Measurements from ENCODE around the gene GALNT14. TPM values are rescaled to one million over a fixed set of nuclear protein-coding genes. Genes with fewer than 3 reads are reported as not detected.

The GALNT14 gene
- total and polyA plus RNA-seq, 9 of the 15 experiments (the other 6 are each of a cell fraction or from before 2014, with no cell fraction given), result 0.11 TPM; not detected in 8

DNA sequence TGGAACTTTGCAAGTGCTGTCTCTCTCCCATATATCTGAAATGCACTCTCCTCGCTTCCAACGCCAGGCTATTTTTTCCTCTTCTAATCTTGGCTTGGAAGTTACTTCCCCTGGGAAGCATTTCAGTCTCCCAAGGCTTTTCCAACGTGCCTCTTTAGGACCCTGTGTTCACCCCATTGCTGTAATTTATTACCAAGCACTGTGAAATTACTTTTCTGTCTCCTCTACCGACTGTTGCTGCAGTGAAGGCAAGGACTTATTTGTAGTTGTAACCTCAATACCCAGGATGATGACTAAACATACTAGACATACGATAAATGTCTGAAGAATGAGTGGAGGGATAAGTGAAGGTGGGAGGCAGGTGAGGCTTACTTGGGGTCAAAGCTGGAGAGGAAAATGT, 163.7 kb downstream of the GALNT14 start:
- 0% methylated on average over 5 of the region's 5 CpGs for WGBS (ENCODE audit: insufficient coverage, low coverage, missing lambda C conversion rate)
- DNase-seq (ENCODE audit: extremely low read depth in 1 of 4, low spot score in 3 of 4) (no peak), FAIRE-seq (no peak), ATAC-seq (no peak)
- H3K27me3 ChIP-seq (ENCODE audit: control insufficient read depth in 2 of 2, insufficient read depth in 2 of 2, low read length in 2 of 2), result peaks cover 5 to 43% of the 10 kb centered on the region in 2 experiments; a peak in 4 of 5 replicates
- ChIA-PET CTCF (ENCODE audit: low intra/inter-chr PET ratio) (no interaction called here), POLR2A (no interaction called here)
- H3K4me1 ChIP-seq (replicated peaks in 1 of 2; ENCODE audit: control insufficient read depth in 2 of 2, insufficient read depth in 2 of 2, low read length in 2 of 2), result no peaks in the 10 kb centered on the region
- BruUV-seq (replicated peaks), result no TSS peak
- in situ Hi-C loops (cut with MboI) (no loop called here), intact Hi-C loops (cut with micrococcal nuclease) (no loop called here)
- H3K9ac ChIP-seq (ENCODE audit: insufficient read depth in 1 of 2, low read depth in 2 of 2, low read length in 2 of 2), result no peak overlapping the region
- TF ChIP-seq ATF7 (IDR thresholded peaks at IDR 0.05), result no peak
- TF ChIP-seq CCAR2 (IDR thresholded peaks at IDR 0.05; ENCODE audit: low read depth, low read length), result no peak
- no peak for TF ChIP-seq ZNF140 (CRISPR knock-in tag; IDR thresholded peaks at IDR 0.05)
- no peak for TF ChIP-seq KHSRP (IDR thresholded peaks at IDR 0.05)
- no peak for TF ChIP-seq CEBPG (CRISPR knock-in tag; IDR thresholded peaks at IDR 0.05)
- no peak for TF ChIP-seq CEBPG (tag; conservative IDR thresholded peaks at IDR 0.05 in 1 of 2, IDR thresholded peaks at IDR 0.05 in 1 of 2)
- TF ChIP-seq PPARD (CRISPR knock-in tag; IDR thresholded peaks at IDR 0.05), result no peak
- TF ChIP-seq SMARCA5 (IDR thresholded peaks at IDR 0.05), result no peak
- TF ChIP-seq NFIX (CRISPR knock-in tag; IDR thresholded peaks at IDR 0.05; ENCODE audit: low read depth), result no peak
- TF ChIP-seq SRSF7 (optimal IDR thresholded peaks at IDR 0.05; ENCODE audit: low read depth, low read length), result no peak
- TF ChIP-seq ZFPM2 (CRISPR knock-in tag; IDR thresholded peaks at IDR 0.05), result no peak
- TF ChIP-seq SPI1 (IDR thresholded peaks at IDR 0.05; ENCODE audit: borderline replicate concordance, low read depth, low read length), result no peak
- no peak for TF ChIP-seq PHTF2 (CRISPR knock-in tag; IDR thresholded peaks at IDR 0.05)
- no peak overlapping the region for H3K4me3 ChIP-seq
- no peaks in the 10 kb centered on the region for H3K9me3 ChIP-seq (replicated peaks; ENCODE audit: control insufficient read depth, insufficient read depth, low read depth, low read length)
- H3K4me2 ChIP-seq (ENCODE audit: insufficient read depth, low read length), result no peak overlapping the region
- H3K79me2 ChIP-seq (ENCODE audit: control insufficient read depth, insufficient read depth, low read length), result no peaks in the 10 kb centered on the region
- no peaks in the 10 kb centered on the region for H3K36me3 ChIP-seq (ENCODE audit: control insufficient read depth, insufficient read depth, low read length)
- no peaks in the 10 kb centered on the region for H4K20me1 ChIP-seq (replicated peaks; ENCODE audit: control insufficient read depth, insufficient read depth, low read length)
- no peaks in the 10 kb centered on the region for H3K9me1 ChIP-seq (ENCODE audit: control insufficient read depth, insufficient read depth, low read length)
- H3K27ac ChIP-seq (ENCODE audit: extremely low read depth, low read depth, low read length), result no peak overlapping the region
- no peak overlapping the region for H2AFZ ChIP-seq (ENCODE audit: low read depth, low read length)
